K562 (cell line): Measurements from ENCODE around the gene SOWAHD. TPM values are rescaled to one million over a fixed set of nuclear protein-coding genes. Genes with fewer than 3 reads are reported as not detected.

Source experiments
- ATAC-seq: fragments of 200-7000 bp; cut with Tn5 transposase; 3 replicates; pipeline ENCODE4 v1.9.1; 2020; ENCODE audit warnings: moderate library complexity
- BruUV-seq: library from RNA; stranded (reverse); fragments of 400-500 nt; replicated peaks from 2 replicates; lab custom pipeline; 2021; lab: Mats Ljungman, UMichigan
- CTCF ChIA-PET: fragments of 300-600 bp; formaldehyde crosslinking; extraction: SDS; loops from one replicate; lab custom pipeline; 2021; ENCODE audit warnings: low intra/inter-chr PET ratio; lab: Yijun Ruan, JAX
- POLR2A ChIA-PET: fragments of 300-600, 350-650 bp; sonication (Branson Sonifier 250); formaldehyde crosslinking; extraction: SDS; loops from one replicate; lab custom pipeline; 2021; ENCODE audit warnings: antibody characterized with exemption, inconsistent platforms; lab: Yijun Ruan, JAX
- DNase-seq, 4 experiments: peaks; one replicate each; pipeline versions ENCODE4 v3.0.0 to v3.0.0-alpha.2; 2011 to 2018; ENCODE audit warnings: low spot score in 3 of 4, mixed read lengths in 3 of 4; ENCODE audit errors: extremely low read depth in 1 of 4
- FAIRE-seq: peaks from 2 replicates; lab custom pipeline; 2011; peaks lifted over from hg19 to GRCh38; lab: Jason Lieb, UNC
- H2AFZ ChIP-seq: 2 replicates; pipeline ENCODE4 v1.6.0; 2011; ENCODE audit warnings: low read depth, low read length, control low read depth, inconsistent platforms
- H3K27ac ChIP-seq: fragments of 200-600 bp; 3 replicates; pipeline ENCODE4 v1.8.0; 2011; ENCODE audit warnings: low read depth, mild to moderate bottlenecking, control low read depth, inconsistent platforms, low read length, moderate library complexity, mixed read lengths; ENCODE audit errors: extremely low read depth
- H3K27me3 ChIP-seq, 2 experiments: fragments of 300-600 bp in 1 of 2; 2 replicates in 1 of 2; 3 replicates in 1 of 2; pipeline versions ENCODE4 v1.6.0 to v1.8.0; 2011; ENCODE audit warnings: inconsistent platforms in 2 of 2, low read length in 2 of 2, mild to moderate bottlenecking in 1 of 2, mixed read lengths in 1 of 2, moderate library complexity in 1 of 2; ENCODE audit not compliant: control insufficient read depth in 2 of 2, insufficient read depth in 2 of 2
- H3K36me3 ChIP-seq: fragments of 300-600 bp; 3 replicates; pipeline ENCODE4 v1.8.0; 2011; ENCODE audit warnings: mild to moderate bottlenecking, low read length, inconsistent platforms; ENCODE audit not compliant: control insufficient read depth, insufficient read depth
- H3K4me1 ChIP-seq, 2 experiments: fragments of 200-600 bp in 1 of 2; replicated peaks in 1 of 2; 2 replicates in 1 of 2; 3 replicates in 1 of 2; pipeline versions ENCODE4 v1.5.1 to v1.8.0; 2011; ENCODE audit warnings: inconsistent platforms in 2 of 2, low read length in 2 of 2, mild to moderate bottlenecking in 1 of 2, mixed read lengths in 1 of 2, moderate library complexity in 1 of 2; ENCODE audit not compliant: control insufficient read depth in 2 of 2, insufficient read depth in 2 of 2
- H3K4me2 ChIP-seq: 2 replicates; pipeline ENCODE4 v1.6.1; 2011; ENCODE audit warnings: low read length, control low read depth, inconsistent platforms, mixed read lengths; ENCODE audit not compliant: insufficient read depth
- H3K4me3 ChIP-seq: fragments of 200-600 bp; sonication (generic), shearing (Covaris generic); 2 replicates; pipeline ENCODE4 v1.5.1; 2016; ENCODE audit warnings: control low read depth, inconsistent platforms
- H3K79me2 ChIP-seq: fragments of 200-600 bp; 3 replicates; pipeline ENCODE4 v1.8.0; 2011; ENCODE audit warnings: low read length, inconsistent platforms; ENCODE audit not compliant: control insufficient read depth, insufficient read depth
- H3K9ac ChIP-seq, 2 experiments: 2 replicates each; pipeline versions ENCODE4 v1.6.0 to v1.6.1; 2011; ENCODE audit warnings: low read depth in 2 of 2, low read length in 2 of 2, control low read depth in 1 of 2, inconsistent platforms in 1 of 2, mild to moderate bottlenecking in 1 of 2, mixed read lengths in 1 of 2; ENCODE audit not compliant: insufficient read depth in 1 of 2
- H3K9me1 ChIP-seq: one replicate; pipeline ENCODE4 v1.6.0; 2011; ENCODE audit warnings: inconsistent platforms, mild to moderate bottlenecking, low read length, moderate library complexity; ENCODE audit not compliant: control insufficient read depth, insufficient read depth
- H3K9me3 ChIP-seq: replicated peaks from 2 replicates; pipeline ENCODE4 v1.5.1; 2011; ENCODE audit warnings: low read depth, low read length, inconsistent platforms; ENCODE audit not compliant: control insufficient read depth, insufficient read depth
- H4K20me1 ChIP-seq: replicated peaks from 2 replicates; pipeline ENCODE4 v1.6.1; 2011; ENCODE audit warnings: low read length, inconsistent platforms, mixed read lengths; ENCODE audit not compliant: control insufficient read depth, insufficient read depth
- ARNT ChIP-seq, 2 experiments: fragments of 450-650 bp; IDR thresholded peaks; 2 replicates each; pipeline ENCODE4 v1.6.1; 2016; ENCODE audit warnings: mild to moderate bottlenecking in 1 of 2
- HMGN3 ChIP-seq: IDR thresholded peaks from 2 replicates; pipeline ENCODE4 v1.6.1; 2011; ENCODE audit warnings: borderline replicate concordance, low read depth, mild to moderate bottlenecking, mixed read lengths, low read length; ENCODE audit not compliant: insufficient read length; ENCODE audit errors: extremely low read depth
- MCM2 ChIP-seq: fragments of 450-650 bp; IDR thresholded peaks from 2 replicates; pipeline ENCODE4 v1.6.1; 2017; ENCODE audit warnings: low read depth, mild to moderate bottlenecking
- MYBL2 ChIP-seq, 2 experiments: fragments of 450-650 bp in 1 of 2; sonication (generic) in 1 of 2; formaldehyde crosslinking in 1 of 2; IDR thresholded peaks; 2 replicates each; pipeline versions ENCODE4 v1.6.1 to v1.8.1; 2017 to 2022; ENCODE audit warnings: borderline replicate concordance in 1 of 2, inconsistent platforms in 1 of 2, low read depth in 1 of 2, mild to moderate bottlenecking in 1 of 2, missing genetic modification reagents in 1 of 2, moderate library complexity in 1 of 2
- SMARCA4 ChIP-seq: fragments of 450-650 bp; IDR thresholded peaks from 2 replicates; pipeline ENCODE4 v1.6.1; 2016
- WGBS: fragments of 100-300 bp; shearing (Covaris generic); methylation state at CpG from one replicate; pipeline ENCODE4 v1.1.6; 2016; ENCODE audit warnings: low coverage, mixed read lengths; ENCODE audit not compliant: insufficient coverage; ENCODE audit errors: missing lambda C conversion rate; 5-methylcytosine and 5-hydroxymethylcytosine counted together
- in situ Hi-C: fragments of 300-500 bp; cut with MboI; formaldehyde crosslinking; loops from 4 replicates; pipeline ENCODE4 v1.15.0; 2018; ENCODE audit warnings: inconsistent platforms, mixed read lengths
- intact Hi-C: fragments of 100-400 bp; cut with micrococcal nuclease; formaldehyde crosslinking; loops from 2 replicates; pipeline ENCODE4 v1.14.2; 2022
- polyA plus RNA-seq, 8 experiments: library from polyadenylated mRNA; depleted of rRNA in 4 of 8; stranded (reverse) in 5 of 8; unstranded in 3 of 8; fragments of >200 nt; fragmentation: Nextera tagmentation in 2 of 8; fragmentation: Illumina TruSeq in 1 of 8; extraction: Ambion mirVana in 2 of 8; extraction: Trizol in 1 of 8; gene quantifications; 2 replicates each; pipeline versions ENCODE4 v1.2.1 to v1.2.3, GENCODE V29; 2011 to 2014; ENCODE audit warnings: inconsistent platforms in 1 of 8, missing spikeins in 1 of 8
- total RNA-seq, 7 experiments: library from RNA; depleted of rRNA in 6 of 7; stranded (reverse); fragments of >200 nt in 6 of 7; fragmentation: Illumina TruSeq in 2 of 7; extraction: Trizol in 2 of 7; gene quantifications; 2 replicates each; pipeline versions ENCODE4 v1.2.1 to v1.2.3, GENCODE V29; 2011 to 2021; ENCODE audit warnings: low replicate concordance in 1 of 7
- TF ChIP-seq, protein P1 (sequence below), 2 experiments: fragments of 450-650 bp; IDR thresholded peaks; 2 replicates each; pipeline ENCODE4 v1.6.1; 2016; ENCODE audit warnings: mild to moderate bottlenecking in 2 of 2, borderline replicate concordance in 1 of 2, low read depth in 1 of 2, moderate library complexity in 1 of 2
- TF ChIP-seq, protein P2 (sequence below): fragments of 200-400 bp; formaldehyde crosslinking; IDR thresholded peaks from 2 replicates; pipeline ENCODE4 v1.6.1; 2017; ENCODE audit warnings: mild to moderate bottlenecking, low read depth, low read length, moderate library complexity
- TF ChIP-seq, protein P3 (sequence below): fragments of 450-650 bp; formaldehyde crosslinking; IDR thresholded peaks from 2 replicates; pipeline ENCODE4 v1.4.0; 2020; ENCODE audit warnings: mild to moderate bottlenecking
- TF ChIP-seq, protein P4 (sequence below): fragments of 250-450 bp; sonication (Bioruptor Pico); IDR thresholded peaks from 2 replicates; pipeline ENCODE4 v1.5.0; 2021

The SOWAHD gene
- total and polyA plus RNA-seq, 9 of the 15 experiments (the other 6 are each of a cell fraction or from before 2014, with no cell fraction given) = 0.13 to 0.29 TPM; not detected in 7

DNA sequence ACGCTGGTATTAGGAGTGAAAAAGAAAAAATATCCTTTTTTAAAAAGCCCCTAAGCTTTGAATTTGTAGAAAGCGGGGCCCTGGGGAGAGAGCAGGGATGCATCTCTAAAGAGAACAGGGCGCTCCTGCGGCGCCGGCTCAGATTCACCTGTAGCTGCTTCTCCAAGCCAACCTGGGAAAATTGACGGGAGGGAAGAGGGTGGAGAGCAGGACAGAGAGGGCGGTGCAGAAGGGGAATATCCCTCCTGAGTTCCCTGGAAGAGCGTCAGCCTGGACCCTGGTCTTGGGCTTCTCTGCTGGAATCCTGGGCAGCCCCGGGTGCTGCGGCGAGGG lies 776 bp upstream of the SOWAHD start:
- no peak for ATAC-seq
- no TSS peak for BruUV-seq
- Histone ChIP-seq H3K9ac (peak overlapping the region in 1 of 2 experiments; percentile 86; a peak in 2 of 4 replicates), H3K4me2 (peak overlapping the region; percentile 68), H3K79me2 (no peaks in the 10 kb centered on the region), H3K4me3 (peak overlapping the region; percentile 47), H4K20me1 (no peaks in the 10 kb centered on the region; the same call in 1 of the 2 replicates), H3K27me3 (no peaks in the 10 kb centered on the region), H3K36me3 (no peaks in the 10 kb centered on the region), H3K9me1 (no peaks in the 10 kb centered on the region), H2AFZ (peak overlapping the region; percentile 84), H3K27ac (no peak overlapping the region), H3K4me1 (peaks cover 0 to 24% of the 10 kb centered on the region in 2 experiments; a peak in 2 of 5 replicates), H3K9me3 (no peaks in the 10 kb centered on the region)
- no peak for DNase-seq
- ChIA-PET POLR2A (interaction anchor here (0.7 to 1.6 kb wide), 4 partner anchors 8 to 34 kb away, joined by 3 to 7 read pairs (median 4); partner anchors contain the start of gene RPL39), CTCF (no interaction called here)
- intact Hi-C loops = no loop called here
- 57% methylated on average over 10 of the region's 12 CpGs for WGBS
- in situ Hi-C loops = no loop called here
- no peak for FAIRE-seq
- no peak for TF ChIP-seq MCM2
- no peak for TF ChIP-seq HMGN3
- TF ChIP-seq, protein P1, sequence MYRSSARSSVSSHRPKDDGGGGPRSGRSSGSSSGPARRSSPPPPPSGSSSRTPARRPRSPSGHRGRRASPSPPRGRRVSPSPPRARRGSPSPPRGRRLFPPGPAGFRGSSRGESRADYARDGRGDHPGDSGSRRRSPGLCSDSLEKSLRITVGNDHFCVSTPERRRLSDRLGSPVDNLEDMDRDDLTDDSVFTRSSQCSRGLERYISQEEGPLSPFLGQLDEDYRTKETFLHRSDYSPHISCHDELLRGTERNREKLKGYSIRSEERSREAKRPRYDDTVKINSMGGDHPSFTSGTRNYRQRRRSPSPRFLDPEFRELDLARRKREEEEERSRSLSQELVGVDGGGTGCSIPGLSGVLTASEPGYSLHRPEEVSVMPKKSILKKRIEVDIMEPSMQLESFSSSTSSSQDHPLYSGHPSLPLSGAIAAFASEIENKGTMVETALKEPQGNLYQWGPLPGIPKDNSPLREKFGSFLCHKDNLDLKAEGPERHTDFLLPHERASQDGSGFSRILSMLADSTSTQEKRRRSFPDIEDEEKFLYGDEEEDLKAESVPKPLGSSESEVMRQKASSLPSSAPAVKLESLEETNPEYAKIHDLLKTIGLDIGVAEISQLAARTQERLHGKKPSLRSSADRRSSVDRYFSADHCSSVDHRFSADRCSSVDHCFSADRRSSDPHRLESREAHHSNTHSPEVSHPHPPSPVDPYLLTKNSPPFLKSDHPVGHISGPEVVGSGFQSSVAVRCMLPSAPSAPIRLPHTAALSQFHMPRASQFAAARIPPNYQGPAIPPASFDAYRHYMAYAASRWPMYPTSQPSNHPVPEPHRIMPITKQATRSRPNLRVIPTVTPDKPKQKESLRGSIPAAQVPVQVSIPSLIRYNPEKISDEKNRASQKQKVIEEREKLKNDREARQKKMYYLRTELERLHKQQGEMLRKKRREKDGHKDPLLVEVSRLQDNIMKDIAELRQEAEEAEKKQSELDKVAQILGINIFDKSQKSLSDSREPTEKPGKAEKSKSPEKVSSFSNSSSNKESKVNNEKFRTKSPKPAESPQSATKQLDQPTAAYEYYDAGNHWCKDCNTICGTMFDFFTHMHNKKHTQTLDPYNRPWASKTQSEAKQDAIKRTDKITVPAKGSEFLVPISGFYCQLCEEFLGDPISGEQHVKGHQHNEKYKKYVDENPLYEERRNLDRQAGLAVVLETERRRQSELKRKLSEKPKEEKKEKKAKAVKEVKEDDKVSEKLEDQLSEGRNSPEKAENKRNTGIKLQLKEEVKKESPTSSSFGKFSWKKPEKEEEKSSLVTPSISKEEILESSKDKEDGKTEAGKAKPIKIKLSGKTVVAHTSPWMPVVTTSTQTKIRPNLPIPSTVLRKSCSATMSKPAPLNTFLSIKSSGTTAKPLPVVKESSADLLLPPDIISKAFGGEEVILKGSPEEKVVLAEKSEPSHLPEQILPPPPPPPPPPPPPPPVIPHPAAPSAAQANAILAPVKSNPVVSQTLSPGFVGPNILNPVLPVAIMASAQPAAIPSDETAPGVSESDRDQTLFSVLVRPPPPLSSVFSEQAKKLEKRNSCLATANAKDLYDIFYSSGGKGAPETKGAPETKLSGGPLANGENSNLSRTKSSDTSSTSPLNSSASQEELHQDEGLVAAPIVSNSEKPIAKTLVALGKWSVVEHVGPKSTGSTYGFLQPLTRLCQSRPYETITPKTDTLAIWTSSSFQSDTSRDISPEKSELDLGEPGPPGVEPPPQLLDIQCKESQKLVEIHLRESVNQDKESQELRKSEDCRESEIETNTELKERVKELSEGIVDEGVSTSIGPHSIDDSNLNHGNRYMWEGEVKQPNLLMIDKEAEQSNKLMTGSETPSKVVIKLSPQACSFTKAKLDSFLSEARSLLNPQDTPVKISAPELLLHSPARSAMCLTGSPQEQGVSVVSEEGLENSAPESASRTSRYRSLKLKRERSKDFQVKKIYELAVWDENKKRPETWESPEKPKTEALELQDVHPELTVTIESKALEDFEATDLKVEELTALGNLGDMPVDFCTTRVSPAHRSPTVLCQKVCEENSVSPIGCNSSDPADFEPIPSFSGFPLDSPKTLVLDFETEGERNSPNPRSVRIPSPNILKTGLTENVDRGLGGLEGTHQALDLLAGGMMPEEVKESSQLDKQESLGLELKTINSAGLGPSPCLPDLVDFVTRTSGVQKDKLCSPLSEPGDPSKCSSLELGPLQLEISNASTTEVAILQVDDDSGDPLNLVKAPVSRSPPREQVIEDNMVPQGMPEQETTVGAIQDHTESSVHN (IDR thresholded peaks at IDR 0.05; ENCODE audit: borderline replicate concordance in 1 of 2, low read depth in 1 of 2) = no peak
- TF ChIP-seq MYBL2 (IDR thresholded peaks at IDR 0.05; ENCODE audit: low read depth) = no peak
- TF ChIP-seq MYBL2 (CRISPR knock-in tag; IDR thresholded peaks at IDR 0.05; ENCODE audit: borderline replicate concordance) = no peak
- no peak for TF ChIP-seq SMARCA4
- TF ChIP-seq, protein P2, sequence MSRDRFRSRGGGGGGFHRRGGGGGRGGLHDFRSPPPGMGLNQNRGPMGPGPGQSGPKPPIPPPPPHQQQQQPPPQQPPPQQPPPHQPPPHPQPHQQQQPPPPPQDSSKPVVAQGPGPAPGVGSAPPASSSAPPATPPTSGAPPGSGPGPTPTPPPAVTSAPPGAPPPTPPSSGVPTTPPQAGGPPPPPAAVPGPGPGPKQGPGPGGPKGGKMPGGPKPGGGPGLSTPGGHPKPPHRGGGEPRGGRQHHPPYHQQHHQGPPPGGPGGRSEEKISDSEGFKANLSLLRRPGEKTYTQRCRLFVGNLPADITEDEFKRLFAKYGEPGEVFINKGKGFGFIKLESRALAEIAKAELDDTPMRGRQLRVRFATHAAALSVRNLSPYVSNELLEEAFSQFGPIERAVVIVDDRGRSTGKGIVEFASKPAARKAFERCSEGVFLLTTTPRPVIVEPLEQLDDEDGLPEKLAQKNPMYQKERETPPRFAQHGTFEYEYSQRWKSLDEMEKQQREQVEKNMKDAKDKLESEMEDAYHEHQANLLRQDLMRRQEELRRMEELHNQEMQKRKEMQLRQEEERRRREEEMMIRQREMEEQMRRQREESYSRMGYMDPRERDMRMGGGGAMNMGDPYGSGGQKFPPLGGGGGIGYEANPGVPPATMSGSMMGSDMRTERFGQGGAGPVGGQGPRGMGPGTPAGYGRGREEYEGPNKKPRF = no peak
- TF ChIP-seq, protein P3, sequence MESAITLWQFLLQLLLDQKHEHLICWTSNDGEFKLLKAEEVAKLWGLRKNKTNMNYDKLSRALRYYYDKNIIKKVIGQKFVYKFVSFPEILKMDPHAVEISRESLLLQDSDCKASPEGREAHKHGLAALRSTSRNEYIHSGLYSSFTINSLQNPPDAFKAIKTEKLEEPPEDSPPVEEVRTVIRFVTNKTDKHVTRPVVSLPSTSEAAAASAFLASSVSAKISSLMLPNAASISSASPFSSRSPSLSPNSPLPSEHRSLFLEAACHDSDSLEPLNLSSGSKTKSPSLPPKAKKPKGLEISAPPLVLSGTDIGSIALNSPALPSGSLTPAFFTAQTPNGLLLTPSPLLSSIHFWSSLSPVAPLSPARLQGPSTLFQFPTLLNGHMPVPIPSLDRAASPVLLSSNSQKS (CRISPR knock-in tag) = no peak
- no peak for TF ChIP-seq ARNT (IDR thresholded peaks at IDR 0.05)
- TF ChIP-seq, protein P4, sequence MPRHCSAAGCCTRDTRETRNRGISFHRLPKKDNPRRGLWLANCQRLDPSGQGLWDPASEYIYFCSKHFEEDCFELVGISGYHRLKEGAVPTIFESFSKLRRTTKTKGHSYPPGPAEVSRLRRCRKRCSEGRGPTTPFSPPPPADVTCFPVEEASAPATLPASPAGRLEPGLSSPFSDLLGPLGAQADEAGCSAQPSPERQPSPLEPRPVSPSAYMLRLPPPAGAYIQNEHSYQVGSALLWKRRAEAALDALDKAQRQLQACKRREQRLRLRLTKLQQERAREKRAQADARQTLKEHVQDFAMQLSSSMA = no peak
